ENCODE results near the gene FYTTD1. TPM values are rescaled to one million over a fixed set of nuclear protein-coding genes. Genes with fewer than 3 reads are reported as not detected.

Gene FYTTD1
- total and polyA plus RNA-seq, 2 donors (not counting 1 experiment from before 2014, with no cell fraction given): 6.2 to 110 TPM

DNA sequence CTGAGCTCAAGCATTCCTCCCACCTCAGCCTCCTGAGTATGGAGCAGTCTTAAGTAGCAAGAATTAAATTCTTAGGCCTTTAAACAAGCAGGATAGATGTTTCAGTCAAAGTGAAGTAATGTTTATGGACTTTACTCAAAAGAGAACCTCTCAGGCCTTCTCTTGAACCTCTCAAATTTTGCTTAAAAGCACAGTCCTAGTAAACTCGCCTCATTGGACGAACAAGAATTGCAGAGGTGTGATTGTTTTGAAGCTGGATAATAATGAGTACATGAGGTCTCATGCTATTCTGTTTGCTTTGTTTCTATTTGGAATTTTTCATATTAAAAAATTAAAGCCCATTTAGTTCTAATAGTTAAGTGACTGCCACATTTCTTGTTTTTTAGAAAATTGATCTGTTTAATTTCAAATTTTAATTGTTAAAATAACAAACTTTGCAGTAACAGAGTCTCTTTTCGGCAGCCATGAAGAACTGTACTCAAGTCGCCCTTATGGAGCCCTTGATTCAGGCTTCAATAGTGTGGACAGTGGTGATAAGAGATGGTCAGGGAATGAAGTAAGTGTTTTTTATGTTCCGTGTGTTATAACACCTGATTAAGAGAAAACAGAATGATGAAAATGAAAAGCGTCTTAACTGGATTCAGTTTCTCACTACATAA lies 80.8 kb downstream of the FYTTD1 start:
- Histone ChIP-seq H3K9ac (ENCODE audit: low read length) (no peak overlapping the region), H3K4me2 (replicated peaks; ENCODE audit: low read depth, low read length, poor library complexity, severe bottlenecking) (no peak overlapping the region), H3K27ac (ENCODE audit: low read length in 2 of 2) (no peak overlapping the region), H3K36me3 (replicated peaks in 1 of 2; ENCODE audit: control extremely low read depth in 1 of 2, control insufficient read depth in 1 of 2, extremely low read depth in 1 of 2, insufficient read depth in 2 of 2, low read length in 1 of 2) (peaks cover 30 to 55% of the 10 kb centered on the region in 2 experiments), H2AFZ (ENCODE audit: insufficient read depth, low read depth, low read length, poor library complexity, severe bottlenecking) (no peak overlapping the region), H3K4me1 (ENCODE audit: control insufficient read depth in 2 of 2, insufficient read depth in 2 of 2, low read length in 2 of 2) (peaks cover 6% of the 10 kb centered on the region in 2 donors), H4K20me1 (ENCODE audit: control insufficient read depth, insufficient read depth, low read length, poor library complexity, severe bottlenecking) (no peaks in the 10 kb centered on the region), H3K27me3 (replicated peaks in 1 of 4; ENCODE audit: control extremely low read depth in 1 of 4, control insufficient read depth in 3 of 4, insufficient read depth in 4 of 4, low read length in 3 of 4) (no peaks in the 10 kb centered on the region), H3K9me3 (ENCODE audit: control extremely low read depth in 1 of 3, control insufficient read depth in 2 of 3, insufficient read depth in 1 of 3, low read length in 2 of 3) (no peaks in the 10 kb centered on the region), H3K79me2 (ENCODE audit: control insufficient read depth, insufficient read depth, low read length) (no peaks in the 10 kb centered on the region), H3K4me3 (ENCODE audit: control extremely low read depth in 1 of 5, extremely low read depth in 1 of 5, insufficient read depth in 1 of 5, low read depth in 2 of 5, low read length in 4 of 5) (no peak overlapping the region)
- no peak for ATAC-seq (ENCODE audit: low read depth)
- Mint-ChIP-seq H3K4me3 (no peak overlapping the region), H3K4me1 (peaks cover 11% of the 10 kb centered on the region), H3K27ac (no peak overlapping the region), H3K27me3 (no peaks in the 10 kb centered on the region), H3K9me3 (ENCODE audit: insufficient read depth) (no peaks in the 10 kb centered on the region)
- DNase-seq: no peak
- WGBS (ENCODE audit: insufficient coverage): no CpG with 5 or more reads among the region's 6 CpGs
- POLR2A ChIA-PET: no interaction called here
- CTCF ChIA-PET: no interaction called here
- intact Hi-C loops (cut with micrococcal nuclease): no loop called here
- no peak for TF ChIP-seq EZH2 (IDR thresholded peaks at IDR 0.05; ENCODE audit: borderline replicate concordance, insufficient read depth, low read depth, low read length, poor library complexity, severe bottlenecking)
- TF ChIP-seq, protein P1, sequence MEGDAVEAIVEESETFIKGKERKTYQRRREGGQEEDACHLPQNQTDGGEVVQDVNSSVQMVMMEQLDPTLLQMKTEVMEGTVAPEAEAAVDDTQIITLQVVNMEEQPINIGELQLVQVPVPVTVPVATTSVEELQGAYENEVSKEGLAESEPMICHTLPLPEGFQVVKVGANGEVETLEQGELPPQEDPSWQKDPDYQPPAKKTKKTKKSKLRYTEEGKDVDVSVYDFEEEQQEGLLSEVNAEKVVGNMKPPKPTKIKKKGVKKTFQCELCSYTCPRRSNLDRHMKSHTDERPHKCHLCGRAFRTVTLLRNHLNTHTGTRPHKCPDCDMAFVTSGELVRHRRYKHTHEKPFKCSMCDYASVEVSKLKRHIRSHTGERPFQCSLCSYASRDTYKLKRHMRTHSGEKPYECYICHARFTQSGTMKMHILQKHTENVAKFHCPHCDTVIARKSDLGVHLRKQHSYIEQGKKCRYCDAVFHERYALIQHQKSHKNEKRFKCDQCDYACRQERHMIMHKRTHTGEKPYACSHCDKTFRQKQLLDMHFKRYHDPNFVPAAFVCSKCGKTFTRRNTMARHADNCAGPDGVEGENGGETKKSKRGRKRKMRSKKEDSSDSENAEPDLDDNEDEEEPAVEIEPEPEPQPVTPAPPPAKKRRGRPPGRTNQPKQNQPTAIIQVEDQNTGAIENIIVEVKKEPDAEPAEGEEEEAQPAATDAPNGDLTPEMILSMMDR (IDR thresholded peaks at IDR 0.05): no peak

DNA sequence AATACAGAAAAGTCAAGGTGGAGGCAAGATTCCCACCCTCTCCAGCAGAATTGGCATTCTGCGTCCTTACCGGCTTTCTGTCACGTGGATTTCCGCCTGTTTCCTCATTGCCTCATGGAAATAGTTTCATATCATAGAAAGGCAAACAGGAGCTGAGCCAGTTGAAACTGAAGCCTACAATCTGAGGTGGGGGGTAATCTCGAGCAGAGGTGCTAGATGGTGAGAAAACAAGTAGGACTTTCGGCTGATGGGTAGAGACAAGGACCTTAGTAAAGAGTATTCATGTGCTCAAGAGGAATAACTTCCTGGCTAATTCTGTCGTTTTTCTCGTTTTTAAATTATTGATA lies 81.3 kb downstream of the FYTTD1 start:
- Histone ChIP-seq H3K27ac (ENCODE audit: low read length in 2 of 2) (no peak overlapping the region), H3K4me2 (replicated peaks; ENCODE audit: low read depth, low read length, poor library complexity, severe bottlenecking) (no peak overlapping the region), H3K4me3 (ENCODE audit: control extremely low read depth in 1 of 5, extremely low read depth in 1 of 5, insufficient read depth in 1 of 5, low read depth in 2 of 5, low read length in 4 of 5) (no peak overlapping the region), H3K36me3 (replicated peaks in 1 of 2; ENCODE audit: control extremely low read depth in 1 of 2, control insufficient read depth in 1 of 2, extremely low read depth in 1 of 2, insufficient read depth in 2 of 2, low read length in 1 of 2) (peaks cover 32 to 60% of the 10 kb centered on the region in 2 experiments), H3K27me3 (replicated peaks in 1 of 4; ENCODE audit: control extremely low read depth in 1 of 4, control insufficient read depth in 3 of 4, insufficient read depth in 4 of 4, low read length in 3 of 4) (no peaks in the 10 kb centered on the region), H3K79me2 (ENCODE audit: control insufficient read depth, insufficient read depth, low read length) (no peaks in the 10 kb centered on the region), H2AFZ (ENCODE audit: insufficient read depth, low read depth, low read length, poor library complexity, severe bottlenecking) (no peak overlapping the region), H3K4me1 (ENCODE audit: control insufficient read depth in 2 of 2, insufficient read depth in 2 of 2, low read length in 2 of 2) (peaks cover 6 to 10% of the 10 kb centered on the region in 2 donors), H3K9me3 (ENCODE audit: control extremely low read depth in 1 of 3, control insufficient read depth in 2 of 3, insufficient read depth in 1 of 3, low read length in 2 of 3) (no peaks in the 10 kb centered on the region), H4K20me1 (ENCODE audit: control insufficient read depth, insufficient read depth, low read length, poor library complexity, severe bottlenecking) (no peaks in the 10 kb centered on the region), H3K9ac (ENCODE audit: low read length) (no peak overlapping the region)
- ATAC-seq (ENCODE audit: low read depth): no peak
- H3K27me3 Mint-ChIP-seq: no peaks in the 10 kb centered on the region
- ChIA-PET CTCF (no interaction called here), POLR2A (no interaction called here)
- H3K4me1 Mint-ChIP-seq: peaks cover 15% of the 10 kb centered on the region
- WGBS (ENCODE audit: insufficient coverage): 100% methylated on average over 2 of the region's 8 CpGs
- TF ChIP-seq EZH2 (IDR thresholded peaks at IDR 0.05; ENCODE audit: borderline replicate concordance, insufficient read depth, low read depth, low read length, poor library complexity, severe bottlenecking): no peak
- TF ChIP-seq, protein P1 (IDR thresholded peaks at IDR 0.05): no peak
- H3K4me3 Mint-ChIP-seq: no peak overlapping the region
- intact Hi-C loops (cut with micrococcal nuclease): no loop called here
- no peaks in the 10 kb centered on the region for H3K9me3 Mint-ChIP-seq (ENCODE audit: insufficient read depth)
- DNase-seq: no peak
- no peak overlapping the region for H3K27ac Mint-ChIP-seq

All from B cell (primary cell).